ENCODE data around the gene PSTPIP1. TPM values are rescaled to one million over a fixed set of nuclear protein-coding genes. Genes with fewer than 3 reads are reported as not detected.
A peak's percentile ranks its signal among the peaks of the same experiment; 100 is the strongest.

Gene PSTPIP1
- total RNA-seq, 1 donor from 2014 or later = 18.4 TPM

DNA sequence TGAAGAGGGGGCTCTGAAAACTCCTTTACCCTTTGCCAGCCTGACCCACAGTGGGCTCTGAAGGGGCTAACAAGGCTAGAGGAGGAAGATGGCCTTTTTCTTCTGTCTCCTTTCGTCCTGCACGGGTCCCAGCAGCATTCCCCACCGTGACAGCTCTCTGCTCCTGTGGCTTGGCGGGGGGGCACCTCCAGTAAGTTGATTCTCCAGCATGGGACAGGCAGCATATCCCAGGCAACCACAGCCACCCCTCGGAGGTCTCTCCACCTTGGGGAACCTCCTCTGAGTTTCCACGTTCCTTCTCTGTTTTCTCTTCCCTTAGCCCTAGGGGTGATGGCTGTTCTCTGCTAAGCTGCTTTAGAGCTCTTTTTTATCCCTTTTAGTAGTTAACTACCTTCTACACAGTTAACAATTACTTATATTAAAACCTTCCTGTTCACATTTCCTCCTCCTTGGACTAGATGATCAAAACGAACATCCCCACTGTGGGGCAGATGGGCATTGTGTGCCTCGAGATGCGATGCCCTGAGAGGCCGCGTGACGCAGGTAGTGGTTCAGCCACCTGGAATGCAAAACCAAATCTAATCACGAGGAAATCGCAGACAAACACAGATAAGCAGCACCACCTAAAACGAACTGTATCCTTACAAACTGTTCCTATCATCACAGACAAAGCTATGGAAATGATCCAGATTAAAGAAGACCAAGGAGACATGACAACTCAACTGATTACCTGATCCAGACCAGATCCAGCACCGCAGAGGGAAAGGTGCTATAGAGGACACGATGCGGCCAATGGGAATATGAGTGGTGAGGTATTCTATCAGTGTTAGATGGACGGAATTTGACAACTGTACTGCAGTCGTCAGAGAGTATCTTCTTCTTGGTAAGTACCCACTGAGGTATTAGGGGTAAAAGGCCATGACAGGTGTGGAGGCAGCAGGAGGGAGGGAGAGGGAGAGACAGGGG lies 48.3 kb downstream of the PSTPIP1 start:
- Histone ChIP-seq H3K27ac (no peak overlapping the region), H3K9me3 (no peaks in the 10 kb centered on the region), H3K36me3 (peaks cover 57% of the 10 kb centered on the region), H3K4me1 (peaks cover 4% of the 10 kb centered on the region), H3K4me3 (no peak overlapping the region), H3K27me3 (ENCODE audit: low read depth) (no peaks in the 10 kb centered on the region)
- TF ChIP-seq, protein P1, sequence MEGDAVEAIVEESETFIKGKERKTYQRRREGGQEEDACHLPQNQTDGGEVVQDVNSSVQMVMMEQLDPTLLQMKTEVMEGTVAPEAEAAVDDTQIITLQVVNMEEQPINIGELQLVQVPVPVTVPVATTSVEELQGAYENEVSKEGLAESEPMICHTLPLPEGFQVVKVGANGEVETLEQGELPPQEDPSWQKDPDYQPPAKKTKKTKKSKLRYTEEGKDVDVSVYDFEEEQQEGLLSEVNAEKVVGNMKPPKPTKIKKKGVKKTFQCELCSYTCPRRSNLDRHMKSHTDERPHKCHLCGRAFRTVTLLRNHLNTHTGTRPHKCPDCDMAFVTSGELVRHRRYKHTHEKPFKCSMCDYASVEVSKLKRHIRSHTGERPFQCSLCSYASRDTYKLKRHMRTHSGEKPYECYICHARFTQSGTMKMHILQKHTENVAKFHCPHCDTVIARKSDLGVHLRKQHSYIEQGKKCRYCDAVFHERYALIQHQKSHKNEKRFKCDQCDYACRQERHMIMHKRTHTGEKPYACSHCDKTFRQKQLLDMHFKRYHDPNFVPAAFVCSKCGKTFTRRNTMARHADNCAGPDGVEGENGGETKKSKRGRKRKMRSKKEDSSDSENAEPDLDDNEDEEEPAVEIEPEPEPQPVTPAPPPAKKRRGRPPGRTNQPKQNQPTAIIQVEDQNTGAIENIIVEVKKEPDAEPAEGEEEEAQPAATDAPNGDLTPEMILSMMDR (IDR thresholded peaks at IDR 0.05) = no peak
- DNase-seq (no peak), ATAC-seq (no peak)
- intact Hi-C loops (cut with DNase I) = no loop called here

DNA sequence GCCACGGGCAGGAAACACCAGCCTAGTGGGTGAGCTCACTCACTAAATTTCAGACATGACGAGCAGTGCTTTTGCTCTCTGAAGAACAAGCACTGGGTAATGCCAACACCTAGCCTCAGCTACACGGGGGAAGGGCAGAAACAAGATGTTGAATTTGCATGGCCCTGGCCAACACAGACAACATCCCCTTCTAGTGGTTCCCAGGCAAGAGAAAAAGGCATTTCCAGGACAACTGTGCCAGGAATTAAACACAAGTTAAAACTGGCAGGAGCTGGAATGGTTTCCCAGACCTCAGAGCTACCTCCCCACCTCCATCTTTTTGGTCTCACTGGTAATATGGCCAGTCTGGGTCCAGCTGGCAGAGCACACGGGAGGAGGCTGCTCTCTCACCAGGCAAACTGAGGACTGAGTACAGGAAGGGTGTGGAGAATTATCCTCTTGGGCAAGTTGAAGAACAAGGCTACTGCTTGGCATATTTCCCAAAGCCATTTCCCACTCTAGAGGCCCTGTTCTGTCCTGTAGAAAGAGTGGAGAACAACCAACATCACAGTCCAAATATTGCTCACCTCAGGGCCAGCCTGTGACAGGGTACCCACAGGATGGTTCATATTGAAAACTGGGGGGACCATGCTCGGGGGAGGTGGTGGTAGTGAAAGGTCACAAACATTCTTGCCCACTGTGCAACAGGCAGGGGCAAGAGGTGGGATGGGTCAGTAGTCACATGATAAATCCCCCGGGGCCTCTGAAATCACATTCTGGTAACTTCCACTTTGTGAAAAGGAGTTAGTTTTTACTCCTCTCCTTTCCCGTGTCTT lies 49.5 kb downstream of the PSTPIP1 start:
- TF ChIP-seq, protein P1 (IDR thresholded peaks at IDR 0.05) = no peak
- H3K27me3 ChIP-seq (ENCODE audit: low read depth) = no peaks in the 10 kb centered on the region
- DNase-seq = no peak
- H3K4me1 ChIP-seq = peaks cover 4% of the 10 kb centered on the region
- no peaks in the 10 kb centered on the region for H3K9me3 ChIP-seq
- H3K4me3 ChIP-seq = no peak overlapping the region
- peak in 1 of 2 donors; percentile 30 for ATAC-seq
- peaks cover 62% of the 10 kb centered on the region for H3K36me3 ChIP-seq
- H3K27ac ChIP-seq = no peak overlapping the region
- intact Hi-C loops (cut with DNase I) = no loop called here

DNA sequence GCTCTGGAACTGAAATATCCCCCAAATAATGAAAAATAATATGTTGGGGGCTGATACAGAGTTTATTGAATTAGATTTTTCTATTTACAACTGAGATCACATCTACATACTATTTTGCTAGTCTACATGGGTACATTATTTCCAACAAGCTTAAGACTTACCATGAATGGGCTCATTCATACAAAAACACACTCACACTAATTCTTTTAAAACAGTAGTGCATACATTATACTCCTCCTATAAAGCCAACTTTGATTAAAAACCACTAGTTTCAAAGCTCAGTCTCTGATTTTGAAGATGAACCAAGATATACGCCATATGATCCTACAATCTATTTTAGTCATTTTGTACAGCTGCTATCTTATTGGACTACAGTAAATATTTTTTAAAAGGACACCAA lies 51.1 kb downstream of the PSTPIP1 start:
- Histone ChIP-seq H3K36me3 (peaks cover 73% of the 10 kb centered on the region), H3K27me3 (ENCODE audit: low read depth) (no peaks in the 10 kb centered on the region), H3K9me3 (no peaks in the 10 kb centered on the region), H3K4me1 (peaks cover 4% of the 10 kb centered on the region), H3K4me3 (no peak overlapping the region), H3K27ac (no peak overlapping the region)
- TF ChIP-seq, protein P1 (IDR thresholded peaks at IDR 0.05) = no peak
- DNase-seq (no peak), ATAC-seq (no peak)
- intact Hi-C loops (cut with DNase I) = no loop called here

DNA sequence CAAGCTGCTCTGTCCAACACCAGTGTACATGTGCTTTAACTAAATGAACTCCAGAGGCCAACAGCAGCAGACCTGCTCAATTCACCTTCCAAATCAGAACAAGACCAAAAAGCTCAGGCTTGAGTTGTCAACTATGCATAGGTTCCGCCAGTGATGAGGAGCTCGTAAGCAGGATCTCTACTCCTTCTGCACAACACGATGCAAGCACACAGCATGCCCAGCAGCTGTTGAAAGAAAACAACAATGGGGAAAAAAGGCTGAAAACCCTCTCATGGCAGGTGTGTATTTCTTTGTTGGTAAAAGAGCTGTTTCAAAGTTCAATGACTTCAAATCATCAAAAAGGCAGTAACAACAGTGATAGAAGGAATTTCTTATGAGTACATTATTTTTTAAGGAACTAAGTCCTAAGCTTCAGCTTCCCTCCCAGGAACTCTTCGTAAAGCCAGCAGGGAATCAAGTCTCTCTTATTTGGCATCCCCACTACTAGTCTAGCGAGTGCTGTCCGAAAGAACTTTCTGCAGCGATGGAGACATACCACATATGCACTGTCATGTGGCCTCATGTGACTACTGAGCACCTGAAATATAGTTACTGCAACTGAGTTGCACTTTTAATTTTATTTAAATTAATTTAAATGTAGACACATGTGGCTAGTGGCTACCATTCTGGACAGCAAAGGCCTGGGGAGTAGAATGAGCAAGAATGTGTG lies 51.9 kb downstream of the PSTPIP1 start:
- ATAC-seq = no peak
- no peak overlapping the region for H3K4me3 ChIP-seq
- peaks cover 4% of the 10 kb centered on the region for H3K4me1 ChIP-seq
- TF ChIP-seq, protein P1 (IDR thresholded peaks at IDR 0.05) = no peak
- intact Hi-C loops (cut with DNase I) = no loop called here
- H3K9me3 ChIP-seq = no peaks in the 10 kb centered on the region
- DNase-seq = no peak
- no peaks in the 10 kb centered on the region for H3K27me3 ChIP-seq (ENCODE audit: low read depth)
- H3K27ac ChIP-seq = no peak overlapping the region
- peaks cover 82% of the 10 kb centered on the region for H3K36me3 ChIP-seq
